Parathyroid adenoma (tissue), 2 donors: ENCODE data around the gene SECISBP2L.
A peak's percentile ranks its signal among the peaks of the same experiment; 100 is the strongest.

Experiments used
- H2AFZ ChIP-seq: fragments of 300-600 bp; sonication (generic); one replicate; pipeline ENCODE4 v1.7.0; 2017; ENCODE audit warnings: antibody characterized with exemption, mild to moderate bottlenecking
- H3K27ac ChIP-seq: fragments of 300-600 bp; sonication (generic); one replicate; pipeline ENCODE4 v1.7.0; 2017
- H3K27me3 ChIP-seq: fragments of 300-600 bp; sonication (generic); one replicate; pipeline ENCODE4 v1.7.0; 2017; ENCODE audit warnings: low read length; ENCODE audit not compliant: control insufficient read depth, insufficient read depth
- H3K36me3 ChIP-seq: fragments of 300-600 bp; sonication (generic); one replicate; pipeline ENCODE4 v1.7.0; 2017; ENCODE audit warnings: low read length; ENCODE audit not compliant: control insufficient read depth, insufficient read depth
- H3K4me1 ChIP-seq: fragments of 300-600 bp; sonication (generic); one replicate; pipeline ENCODE4 v1.7.0; 2017; ENCODE audit warnings: control low read depth
- H3K4me2 ChIP-seq: fragments of 300-600 bp; sonication (generic); one replicate; pipeline ENCODE4 v1.7.0; 2017; ENCODE audit warnings: low read length
- H3K4me3 ChIP-seq: fragments of 300-600 bp; sonication (generic); one replicate; pipeline ENCODE4 v1.7.0; 2017; ENCODE audit warnings: low read depth, low read length
- H3K79me2 ChIP-seq: fragments of 300-600 bp; sonication (generic); one replicate; pipeline ENCODE4 v1.7.0; 2017; ENCODE audit warnings: control low read depth
- H3K9ac ChIP-seq: fragments of 300-600 bp; sonication (generic); one replicate; pipeline ENCODE4 v1.7.0; 2017; ENCODE audit warnings: mild to moderate bottlenecking
- H3K9me3 ChIP-seq: fragments of 300-600 bp; sonication (generic); one replicate; pipeline ENCODE4 v1.7.0; 2017; ENCODE audit warnings: low read length; ENCODE audit not compliant: control insufficient read depth
- CTCF ChIP-seq: fragments of 300-600 bp; sonication (generic); IDR thresholded peaks from one replicate; pipeline ENCODE4 v1.7.0; 2017; ENCODE audit warnings: antibody characterized with exemption, mild to moderate bottlenecking
- donor health status: primary hyperparathyroidism.

SECISBP2L gene

GRCh38 chr15:49036650-49037545, 9.3 kb downstream of the SECISBP2L start:
- Histone ChIP-seq H3K4me3 (no peak overlapping the region), H3K4me2 (no peak overlapping the region), H3K9me3 (no peaks in the 10 kb centered on the region), H3K4me1 (no peaks in the 10 kb centered on the region), H3K36me3 (no peaks in the 10 kb centered on the region), H3K27me3 (no peaks in the 10 kb centered on the region), H3K79me2 (peaks cover 8% of the 10 kb centered on the region), H3K9ac (no peak overlapping the region), H3K27ac (no peak overlapping the region), H2AFZ (no peak overlapping the region)
- no peak for TF ChIP-seq CTCF

- Histone ChIP-seq H3K36me3 (no peaks in the 10 kb centered on the region), H3K9ac (no peak overlapping the region), H3K79me2 (peaks cover 5% of the 10 kb centered on the region), H3K4me1 (no peaks in the 10 kb centered on the region), H3K27me3 (no peaks in the 10 kb centered on the region), H3K4me2 (no peak overlapping the region), H2AFZ (no peak overlapping the region), H3K4me3 (no peak overlapping the region), H3K9me3 (no peaks in the 10 kb centered on the region), H3K27ac (no peak overlapping the region)
- no peak for TF ChIP-seq CTCF
Observed at GRCh38 chr15:49035825-49036224, 10.4 kb downstream of the SECISBP2L start.

GRCh38 chr15:49032601-49033145, 13.6 kb downstream of the SECISBP2L start:
- Histone ChIP-seq H2AFZ (no peak overlapping the region), H3K4me2 (peak overlapping the region; percentile 22), H3K4me3 (no peak overlapping the region), H3K27me3 (no peaks in the 10 kb centered on the region), H3K36me3 (no peaks in the 10 kb centered on the region), H3K9ac (no peak overlapping the region), H3K79me2 (peaks cover 5% of the 10 kb centered on the region), H3K4me1 (no peaks in the 10 kb centered on the region), H3K9me3 (no peaks in the 10 kb centered on the region), H3K27ac (no peak overlapping the region)
- no peak for TF ChIP-seq CTCF

- H3K27ac ChIP-seq, result no peak overlapping the region
- no peaks in the 10 kb centered on the region for H3K27me3 ChIP-seq
- peaks cover 3% of the 10 kb centered on the region for H3K79me2 ChIP-seq
- no peak overlapping the region for H3K9ac ChIP-seq
- no peaks in the 10 kb centered on the region for H3K36me3 ChIP-seq
- no peak overlapping the region for H2AFZ ChIP-seq
- TF ChIP-seq CTCF, result no peak
- no peaks in the 10 kb centered on the region for H3K4me1 ChIP-seq
- H3K4me3 ChIP-seq, result no peak overlapping the region
- peak overlapping the region; percentile 51 for H3K4me2 ChIP-seq
- no peaks in the 10 kb centered on the region for H3K9me3 ChIP-seq
Observed at GRCh38 chr15:49031804-49032203, 14.4 kb downstream of the SECISBP2L start.
